Neural progenitor cell (in vitro differentiated cells): ENCODE data around the gene TNFRSF18.

Source experiments
- CTCF ChIP-seq: fragments of 200-600 bp; sonication (generic); IDR thresholded peaks from 2 replicates; pipeline ENCODE4 v1.5.1; 2017; ENCODE audit warnings: antibody characterized with exemption, mild to moderate bottlenecking
- EZH2 ChIP-seq: fragments of 200-600 bp; sonication (generic); IDR thresholded peaks from 2 replicates; pipeline ENCODE4 v1.6.1; 2017; ENCODE audit warnings: antibody characterized with exemption, mild to moderate bottlenecking, moderate library complexity

GRCh38 chr1:1221887-1222574 lies 15.6 kb upstream of the TNFRSF18 start:
- no peak for TF ChIP-seq EZH2
- TF ChIP-seq CTCF, result no peak
